ENCODE data around the gene HOXA5.

GRCh38 chr7:27156508-27156898 is 13.0 kb upstream of the HOXA5 start, which contains the start of gene HOXA7:
- TF ChIP-seq OSR1 (CRISPR knock-in tag; IDR thresholded peaks at IDR 0.05) (no peak), ZNF70 (CRISPR knock-in tag; IDR thresholded peaks at IDR 0.05) (no peak), ESRRG (CRISPR knock-in tag; IDR thresholded peaks at IDR 0.05) (no peak), ISL1 (CRISPR knock-in tag; IDR thresholded peaks at IDR 0.05) (no peak), BACH2 (CRISPR knock-in tag; IDR thresholded peaks at IDR 0.05; ENCODE audit: borderline replicate concordance) (no peak), ZFP30 (CRISPR knock-in tag; IDR thresholded peaks at IDR 0.05) (no peak), ZFP3 (CRISPR knock-in tag; IDR thresholded peaks at IDR 0.05) (no peak), TCF4 (CRISPR knock-in tag; IDR thresholded peaks at IDR 0.05; ENCODE audit: borderline replicate concordance) (no peak), ARNTL (CRISPR knock-in tag; IDR thresholded peaks at IDR 0.05; ENCODE audit: borderline replicate concordance, low read depth) (no peak)
